ENCODE data around the gene WDR7. TPM values are rescaled to one million over a fixed set of nuclear protein-coding genes. Genes with fewer than 3 reads are reported as not detected.

Gene WDR7
- total RNA-seq, 1 experiment from 2014 or later = 13.7 TPM

DNA sequence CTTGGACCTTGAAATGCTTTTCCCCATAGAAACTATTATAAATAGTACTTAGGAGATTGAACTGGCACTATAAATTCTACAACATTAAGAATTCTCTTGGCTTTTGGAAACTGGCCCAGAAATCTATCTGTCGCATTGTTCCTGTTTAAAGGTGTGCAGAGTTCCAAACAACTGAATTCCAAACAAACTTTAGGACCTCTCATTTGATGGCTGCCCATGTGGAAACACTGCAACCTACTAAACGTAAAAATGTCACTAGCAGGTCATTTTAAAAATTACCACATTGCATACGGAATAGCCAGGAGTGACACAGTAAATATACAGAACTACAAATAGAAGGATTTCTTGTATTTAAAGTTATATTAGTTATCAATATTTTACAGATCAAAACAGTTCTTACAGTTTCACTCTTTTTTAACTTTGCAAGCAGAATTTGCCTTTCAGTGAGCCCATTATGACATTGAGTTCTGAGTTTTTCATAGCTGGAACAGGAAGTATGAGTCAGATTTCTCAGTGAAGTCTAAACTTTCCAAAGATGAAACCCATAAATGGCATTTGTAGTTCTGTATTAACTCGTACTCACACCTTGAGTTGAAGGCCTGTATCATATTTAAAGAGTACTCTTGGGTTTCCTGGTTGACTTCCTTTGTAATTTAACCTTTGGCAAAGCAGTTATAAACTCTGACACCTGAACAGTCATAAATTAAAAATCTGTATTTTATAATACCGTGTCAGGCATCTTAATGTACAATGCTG lies 353.4 kb downstream of the WDR7 start:
- in situ Hi-C loops (cut with HindIII; ENCODE audit: low sequenced_read_pairs) = no loop called here
- DNase-seq (ENCODE audit: low spot score) = no peak

DNA sequence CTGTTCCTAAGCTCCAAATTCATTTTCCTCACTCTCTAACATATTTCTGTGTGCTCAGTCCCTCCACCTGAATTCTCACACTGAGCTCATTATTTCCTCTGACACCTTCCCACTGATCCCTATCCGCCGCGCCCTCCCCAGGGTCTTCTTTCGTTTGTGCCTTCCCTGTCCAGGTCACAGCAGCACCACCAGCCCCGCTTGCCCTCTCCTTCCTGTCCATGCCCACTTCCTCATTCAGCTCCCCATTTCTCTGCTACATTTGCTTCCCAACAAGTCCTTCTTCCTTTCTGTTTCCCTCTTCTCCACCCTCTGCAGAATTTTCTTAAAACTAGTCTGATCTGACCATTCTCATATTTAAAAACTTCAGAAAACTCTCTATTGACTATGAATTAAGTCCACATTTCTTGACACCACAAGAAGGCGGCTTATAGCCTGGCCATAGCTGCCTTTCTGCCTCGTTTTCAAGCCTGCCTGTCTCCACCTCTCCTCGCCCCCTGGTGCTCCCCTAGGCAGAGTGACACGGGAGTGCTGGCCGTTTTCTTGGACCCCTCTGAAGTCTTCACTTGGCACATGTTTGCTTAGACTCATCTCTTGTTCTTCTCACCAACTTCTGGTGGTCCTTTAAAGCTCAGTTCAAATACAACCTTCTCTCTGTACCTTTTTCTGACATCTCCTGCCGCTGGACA lies 357.0 kb downstream of the WDR7 start:
- in situ Hi-C loops (cut with HindIII; ENCODE audit: low sequenced_read_pairs) = no loop called here
- DNase-seq (ENCODE audit: low spot score) = no peak

DNA sequence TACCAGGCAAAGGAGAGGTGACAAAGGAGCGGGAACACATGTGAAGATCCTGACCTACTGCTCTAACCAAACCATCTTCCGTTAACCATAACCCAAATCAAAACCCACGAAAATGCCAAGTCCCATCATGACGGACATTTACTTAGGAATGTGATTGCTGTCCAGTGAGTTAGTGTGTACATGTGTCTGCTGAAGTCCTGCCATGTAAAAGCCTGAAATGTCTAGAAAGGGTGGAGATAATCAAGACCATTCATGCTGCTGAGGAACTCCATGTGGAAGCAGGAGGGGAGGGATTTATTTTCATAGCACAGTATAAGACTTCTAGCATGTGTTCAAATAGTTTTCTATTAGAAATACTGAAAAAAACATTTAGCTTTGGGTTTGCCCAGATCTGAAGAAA lies 358.7 kb downstream of the WDR7 start:
- in situ Hi-C loops (cut with HindIII; ENCODE audit: low sequenced_read_pairs) = no loop called here
- no peak for DNase-seq (ENCODE audit: low spot score)

GRCh38 chr18:57014772-57015413 lies 363.7 kb downstream of the WDR7 start:
- DNase-seq (ENCODE audit: low spot score) = no peak
- in situ Hi-C loops (cut with HindIII; ENCODE audit: low sequenced_read_pairs) = no loop called here

DNA sequence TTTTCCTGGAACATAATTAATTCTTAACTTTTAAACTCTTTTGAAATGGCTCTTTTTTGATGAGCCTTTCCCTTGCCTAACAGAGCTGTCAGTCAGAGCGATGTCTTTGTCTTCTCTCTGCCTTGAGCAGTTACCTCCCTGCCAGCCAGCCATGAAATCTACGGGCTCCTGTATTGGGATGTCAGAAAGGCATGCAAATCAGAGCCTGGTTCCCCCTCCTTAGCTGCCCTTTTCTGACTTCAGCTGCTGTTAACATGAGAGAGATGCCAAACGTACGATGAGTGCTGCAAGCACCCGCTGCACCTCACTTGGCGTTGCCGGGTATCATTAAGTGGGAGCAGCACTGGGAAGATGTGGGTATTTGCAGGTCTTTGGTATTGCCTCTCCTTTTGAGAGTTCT lies 364.3 kb downstream of the WDR7 start:
- in situ Hi-C loops (cut with HindIII; ENCODE audit: low sequenced_read_pairs) = no loop called here
- DNase-seq (ENCODE audit: low spot score) = no peak

DNA sequence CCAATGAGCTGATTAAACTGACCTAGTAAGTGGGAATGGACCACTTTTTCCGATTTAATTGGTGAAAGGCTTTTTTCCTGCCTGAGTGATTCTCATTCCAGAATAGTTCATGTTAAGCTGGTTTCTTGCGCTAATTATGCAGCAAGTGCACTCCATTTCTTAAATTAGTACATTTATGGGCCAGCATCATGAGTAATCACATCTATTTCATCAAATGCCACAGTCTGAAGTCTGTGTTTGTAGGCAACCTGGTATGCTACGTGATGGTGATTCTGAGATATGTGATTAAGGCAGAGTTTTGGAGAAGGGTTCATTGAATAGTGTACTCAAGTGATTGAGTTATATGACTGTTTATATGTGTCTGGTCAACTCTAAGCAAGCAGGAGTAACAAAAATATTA lies 367.7 kb downstream of the WDR7 start:
- in situ Hi-C loops (cut with HindIII; ENCODE audit: low sequenced_read_pairs) = no loop called here

GRCh38 chr18:57022716-57023115 lies 371.6 kb downstream of the WDR7 start:
- no peak for DNase-seq (ENCODE audit: low spot score)
- in situ Hi-C loops (cut with HindIII; ENCODE audit: low sequenced_read_pairs) = no loop called here

More for the DNA sequence above, 367.7 kb downstream of the WDR7 start:
- no peak for DNase-seq (ENCODE audit: low spot score)

GRCh38 chr18:57023275-57023882 lies 372.2 kb downstream of the WDR7 start:
- in situ Hi-C loops (cut with HindIII; ENCODE audit: low sequenced_read_pairs) = no loop called here
- DNase-seq (ENCODE audit: low spot score) = no peak

DNA sequence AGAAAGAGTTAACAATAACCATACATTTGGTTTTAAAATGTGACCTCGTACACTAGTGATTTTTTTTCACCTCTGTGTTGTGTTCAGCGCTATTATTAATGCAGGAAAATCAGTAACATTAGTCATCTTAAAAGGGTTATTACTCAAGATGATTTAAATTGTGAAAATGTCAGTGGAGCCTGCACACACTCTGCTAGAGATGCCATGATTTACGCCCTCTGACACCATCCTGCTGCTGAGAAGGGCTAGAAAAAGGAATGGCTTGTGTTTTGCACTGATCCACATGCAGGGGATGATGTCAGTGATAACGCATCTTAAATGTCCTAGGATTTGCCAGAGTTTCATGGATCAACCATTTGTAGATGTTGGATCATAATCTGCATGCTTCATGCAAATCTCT lies 374.4 kb downstream of the WDR7 start:
- DNase-seq (ENCODE audit: low spot score) = no peak
- in situ Hi-C loops (cut with HindIII; ENCODE audit: low sequenced_read_pairs) = no loop called here

DNA sequence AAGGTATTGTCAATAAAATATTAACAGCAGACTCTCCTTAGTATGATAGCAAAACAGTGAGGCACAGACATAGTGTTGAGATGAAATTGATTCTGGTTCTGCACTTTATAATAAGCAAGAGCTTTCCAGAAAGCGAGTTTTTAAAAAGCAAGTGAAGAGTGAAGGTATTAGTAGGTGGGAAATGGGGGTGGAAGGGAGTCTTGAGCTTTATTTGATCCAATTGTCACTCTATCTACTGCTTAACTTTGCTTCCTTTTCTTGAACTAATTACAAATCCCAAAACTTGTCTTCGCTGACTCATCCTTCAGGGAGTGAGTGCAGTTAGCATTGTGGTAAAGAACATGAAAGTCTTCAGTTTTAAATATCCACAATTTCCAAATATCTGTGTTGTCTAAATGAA lies 375.2 kb downstream of the WDR7 start:
- no peak for DNase-seq (ENCODE audit: low spot score)
- in situ Hi-C loops (cut with HindIII; ENCODE audit: low sequenced_read_pairs) = no loop called here

DNA sequence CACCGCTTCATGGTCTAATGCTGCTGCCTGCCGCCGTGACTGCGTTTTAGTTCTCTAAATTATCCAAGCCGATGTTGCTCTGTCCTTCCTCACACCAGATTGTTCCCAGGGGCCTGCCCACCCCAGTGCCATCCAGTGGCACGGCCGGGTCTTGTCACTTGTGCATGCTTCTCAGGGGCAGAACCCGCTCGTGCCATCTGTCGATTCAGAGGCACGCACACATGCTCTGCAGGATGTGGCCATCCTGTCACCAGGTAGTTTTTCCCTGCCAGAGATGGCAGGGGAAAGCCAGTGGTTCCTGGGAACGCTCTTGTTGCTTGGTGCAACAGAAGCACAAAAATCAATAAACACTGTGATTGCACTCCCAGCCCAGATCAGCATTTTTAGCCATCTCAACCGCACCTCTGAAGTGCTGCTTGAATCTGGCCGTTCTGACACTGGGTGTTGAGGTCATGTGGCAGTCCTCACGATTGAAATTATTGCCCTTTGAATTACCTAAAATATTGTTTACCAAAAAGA lies 376.1 kb downstream of the WDR7 start:
- in situ Hi-C loops (cut with HindIII; ENCODE audit: low sequenced_read_pairs) = no loop called here
- DNase-seq (ENCODE audit: low spot score) = no peak

- no peak for DNase-seq (ENCODE audit: low spot score)
- in situ Hi-C loops (cut with HindIII; ENCODE audit: low sequenced_read_pairs) = no loop called here
Measured at GRCh38 chr18:57029761-57030160, 378.6 kb downstream of the WDR7 start.

DNA sequence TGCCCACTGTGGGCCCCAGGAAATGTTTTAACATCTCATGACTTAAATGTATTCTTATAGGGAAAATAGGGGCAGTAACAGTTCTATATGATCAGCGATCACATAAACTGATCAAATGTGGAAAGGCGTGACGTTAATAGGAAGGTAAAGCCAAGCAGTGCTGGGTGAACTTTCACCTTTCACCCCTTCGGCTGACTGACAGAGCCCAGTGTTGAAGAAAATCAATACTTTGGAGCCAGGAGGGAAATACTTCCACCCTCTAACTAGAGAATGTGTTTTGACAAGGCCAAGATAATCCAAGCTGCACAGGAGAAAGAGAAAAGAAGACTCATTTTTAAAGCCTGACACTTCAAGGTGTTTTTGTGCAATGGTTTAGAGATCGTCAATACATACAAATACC lies 379.3 kb downstream of the WDR7 start:
- DNase-seq (ENCODE audit: low spot score) = no peak
- in situ Hi-C loops (cut with HindIII; ENCODE audit: low sequenced_read_pairs) = no loop called here

- in situ Hi-C loops (cut with HindIII; ENCODE audit: low sequenced_read_pairs) = no loop called here
- DNase-seq (ENCODE audit: low spot score) = no peak
Measured at GRCh38 chr18:57035590-57035989, 384.4 kb downstream of the WDR7 start.

GRCh38 chr18:57038395-57038794 lies 387.2 kb downstream of the WDR7 start:
- DNase-seq (ENCODE audit: low spot score) = no peak
- in situ Hi-C loops (cut with HindIII; ENCODE audit: low sequenced_read_pairs) = no loop called here

DNA sequence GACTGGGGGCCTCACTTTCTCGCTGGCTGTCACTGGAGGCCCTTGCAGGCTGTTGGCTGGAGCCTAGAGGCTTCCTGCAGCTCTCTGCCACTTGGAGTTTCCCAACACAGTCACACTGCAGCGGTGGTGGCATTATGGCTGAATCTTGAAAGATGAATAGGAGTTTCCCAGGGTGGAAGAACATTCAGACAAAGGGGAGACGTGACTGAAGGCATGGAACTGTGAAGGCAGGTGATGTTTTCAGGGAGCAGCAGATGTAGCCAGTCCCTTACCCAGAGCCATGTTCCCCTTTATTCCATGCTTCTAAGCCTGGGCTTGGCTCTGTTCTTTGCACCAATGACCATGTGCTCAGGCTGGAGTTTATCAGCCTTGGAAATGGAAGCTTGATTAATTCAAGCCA lies 389.0 kb downstream of the WDR7 start:
- DNase-seq (ENCODE audit: low spot score) = no peak
- in situ Hi-C loops (cut with HindIII; ENCODE audit: low sequenced_read_pairs) = no loop called here

DNA sequence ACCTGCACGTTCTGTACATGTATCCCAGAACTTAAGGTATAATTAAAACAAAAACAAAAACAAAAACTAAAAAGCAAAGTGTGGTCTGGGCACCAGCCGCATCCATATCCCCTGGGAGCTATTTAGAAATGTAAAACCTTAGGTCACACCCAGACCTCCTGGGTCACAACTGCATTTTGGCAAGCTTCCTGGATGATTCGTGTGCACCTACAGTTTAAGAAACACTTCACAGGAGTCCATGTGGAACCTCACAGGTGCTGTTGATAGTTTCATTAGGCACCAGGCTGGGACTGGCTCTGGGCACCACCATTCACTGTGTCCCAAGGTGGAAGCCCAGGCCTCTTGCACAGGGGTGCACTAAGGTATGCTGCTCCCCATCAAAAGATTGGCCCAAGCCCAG lies 392.1 kb downstream of the WDR7 start:
- in situ Hi-C loops (cut with HindIII; ENCODE audit: low sequenced_read_pairs) = no loop called here
- DNase-seq (ENCODE audit: low spot score) = no peak

- in situ Hi-C loops (cut with HindIII; ENCODE audit: low sequenced_read_pairs) = no loop called here
- no peak for DNase-seq (ENCODE audit: low spot score)
Measured at GRCh38 chr18:57048351-57048750, 397.2 kb downstream of the WDR7 start.

DNA sequence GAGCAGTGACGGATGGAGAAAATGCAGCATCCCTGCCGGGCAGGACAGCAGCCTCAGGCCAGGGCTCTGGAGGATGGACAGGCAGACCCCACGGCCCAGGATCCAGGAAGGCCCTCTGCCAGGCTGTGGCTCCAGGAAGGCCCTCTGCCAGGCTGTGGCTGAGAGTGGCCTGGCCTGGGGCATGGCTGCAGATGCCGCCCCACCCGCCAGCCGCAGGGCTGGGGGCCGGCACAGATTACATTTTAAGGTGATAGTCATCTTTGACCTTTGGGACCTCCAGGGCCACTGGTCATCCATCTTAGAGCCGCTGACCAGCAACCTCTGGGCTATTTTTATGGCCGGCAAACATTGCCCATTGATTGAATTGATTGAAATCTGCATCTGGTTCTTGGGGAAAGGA lies 397.7 kb downstream of the WDR7 start:
- DNase-seq (ENCODE audit: low spot score) = no peak

More for the DNA sequence above, 397.7 kb downstream of the WDR7 start:
- in situ Hi-C loops (cut with HindIII; ENCODE audit: low sequenced_read_pairs) = no loop called here
